C4-2B (cell line): ENCODE measurements around the gene UBE2Q2.

ENCODE experiments used
- H3K27ac ChIP-seq: fragments of 450-650 bp; 2 replicates; pipeline ENCODE4 v1.5.1; 2017
- ZFX ChIP-seq: fragments of 450-650 bp; IDR thresholded peaks from 2 replicates; pipeline ENCODE4 v1.6.1; 2017
- TF ChIP-seq, protein P1 (sequence below): fragments of 450-650 bp; conservative IDR thresholded peaks from 2 replicates; pipeline ENCODE4 v1.5.1; 2017; ENCODE audit warnings: mild to moderate bottlenecking

The UBE2Q2 gene

DNA sequence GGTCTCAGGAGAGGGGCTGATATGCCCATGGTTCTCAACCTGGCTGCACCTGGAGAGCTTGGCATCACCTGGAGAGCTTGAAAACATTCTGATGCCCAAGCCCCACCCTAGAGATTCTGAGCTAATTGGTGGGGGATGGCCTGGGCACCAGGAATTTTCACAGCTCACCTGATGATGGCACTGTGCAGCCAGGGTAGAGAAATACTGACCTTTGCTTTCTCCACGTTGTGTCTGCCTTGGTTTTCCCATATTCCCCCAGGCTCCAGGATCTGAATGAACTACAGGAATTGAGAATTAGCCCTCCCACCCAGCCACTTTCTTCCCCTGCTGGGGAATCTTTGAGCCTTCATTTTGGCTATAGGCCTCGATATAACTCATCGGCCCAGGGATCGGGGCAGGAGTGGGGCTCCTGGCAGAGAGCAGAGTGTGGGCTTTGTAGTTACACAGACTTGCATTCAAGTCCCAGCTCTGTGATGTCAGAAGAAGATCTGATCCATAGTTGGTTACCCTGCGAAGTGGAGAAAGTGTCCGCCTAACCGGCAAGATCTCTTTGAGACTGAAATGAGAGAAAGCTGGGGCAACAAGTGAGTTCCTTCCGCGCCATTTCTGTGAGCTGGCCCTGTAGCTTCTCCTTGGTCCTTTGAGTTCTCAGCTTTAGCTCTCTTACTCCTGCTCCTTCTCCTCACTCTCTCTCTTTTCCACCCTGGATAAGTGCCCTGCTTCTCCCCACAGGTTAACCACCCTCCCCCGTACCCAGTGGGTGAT lies 33.1 kb upstream of the UBE2Q2 start:
- no peak overlapping the region for H3K27ac ChIP-seq
- no peak for TF ChIP-seq ZFX
- TF ChIP-seq, protein P1, sequence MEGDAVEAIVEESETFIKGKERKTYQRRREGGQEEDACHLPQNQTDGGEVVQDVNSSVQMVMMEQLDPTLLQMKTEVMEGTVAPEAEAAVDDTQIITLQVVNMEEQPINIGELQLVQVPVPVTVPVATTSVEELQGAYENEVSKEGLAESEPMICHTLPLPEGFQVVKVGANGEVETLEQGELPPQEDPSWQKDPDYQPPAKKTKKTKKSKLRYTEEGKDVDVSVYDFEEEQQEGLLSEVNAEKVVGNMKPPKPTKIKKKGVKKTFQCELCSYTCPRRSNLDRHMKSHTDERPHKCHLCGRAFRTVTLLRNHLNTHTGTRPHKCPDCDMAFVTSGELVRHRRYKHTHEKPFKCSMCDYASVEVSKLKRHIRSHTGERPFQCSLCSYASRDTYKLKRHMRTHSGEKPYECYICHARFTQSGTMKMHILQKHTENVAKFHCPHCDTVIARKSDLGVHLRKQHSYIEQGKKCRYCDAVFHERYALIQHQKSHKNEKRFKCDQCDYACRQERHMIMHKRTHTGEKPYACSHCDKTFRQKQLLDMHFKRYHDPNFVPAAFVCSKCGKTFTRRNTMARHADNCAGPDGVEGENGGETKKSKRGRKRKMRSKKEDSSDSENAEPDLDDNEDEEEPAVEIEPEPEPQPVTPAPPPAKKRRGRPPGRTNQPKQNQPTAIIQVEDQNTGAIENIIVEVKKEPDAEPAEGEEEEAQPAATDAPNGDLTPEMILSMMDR: peak; percentile 64

DNA sequence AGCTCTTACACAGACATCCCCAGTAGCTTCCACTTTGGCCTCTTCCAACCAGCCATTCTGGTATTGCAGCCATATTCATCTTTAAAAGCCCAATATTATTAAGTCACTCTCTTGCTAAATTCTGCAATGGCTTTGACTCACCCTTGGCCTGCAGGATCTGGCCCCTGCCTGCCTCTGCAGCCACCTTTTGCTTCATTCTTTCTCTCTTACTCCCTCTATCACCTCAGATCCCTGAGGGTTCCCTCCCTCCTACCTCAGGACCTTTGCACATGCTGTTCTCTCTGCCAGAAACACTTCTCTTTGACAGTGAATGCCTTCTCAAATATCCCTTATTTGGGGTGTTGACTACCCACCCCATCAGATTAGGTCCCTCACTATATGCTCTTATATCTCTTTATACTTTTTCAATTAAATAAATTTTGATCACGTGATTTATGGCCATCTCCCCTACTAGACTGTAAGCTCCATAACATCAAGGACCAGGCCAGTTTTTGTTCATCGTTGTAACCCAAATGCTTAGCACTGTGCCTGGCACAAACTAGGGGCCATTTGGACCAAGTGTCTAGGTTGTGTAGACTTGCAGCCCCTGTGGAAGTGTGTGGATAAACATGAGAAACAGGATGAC lies 32.3 kb upstream of the UBE2Q2 start:
- H3K27ac ChIP-seq: no peak overlapping the region
- TF ChIP-seq, protein P1: no peak

DNA sequence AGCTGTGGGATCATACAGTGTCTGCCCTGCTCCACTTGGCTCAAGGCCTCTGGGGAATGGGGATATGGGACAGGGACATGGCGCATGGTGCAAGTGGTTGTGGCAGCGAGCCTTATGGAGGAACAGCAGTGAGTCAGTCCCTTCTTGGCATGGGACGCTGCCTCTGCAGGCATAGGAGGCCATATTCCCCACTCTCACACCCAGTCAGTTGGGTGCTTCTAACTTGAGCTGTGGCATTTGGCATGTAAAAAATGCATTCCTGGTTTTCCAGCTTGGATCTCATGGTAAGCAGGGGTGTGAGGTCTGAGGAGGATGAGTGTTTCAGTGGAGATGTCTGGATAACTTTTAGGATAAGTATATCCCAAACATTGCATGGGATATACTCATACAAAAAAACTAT lies 31.6 kb upstream of the UBE2Q2 start:
- TF ChIP-seq ZFX: no peak
- TF ChIP-seq, protein P1: no peak

DNA sequence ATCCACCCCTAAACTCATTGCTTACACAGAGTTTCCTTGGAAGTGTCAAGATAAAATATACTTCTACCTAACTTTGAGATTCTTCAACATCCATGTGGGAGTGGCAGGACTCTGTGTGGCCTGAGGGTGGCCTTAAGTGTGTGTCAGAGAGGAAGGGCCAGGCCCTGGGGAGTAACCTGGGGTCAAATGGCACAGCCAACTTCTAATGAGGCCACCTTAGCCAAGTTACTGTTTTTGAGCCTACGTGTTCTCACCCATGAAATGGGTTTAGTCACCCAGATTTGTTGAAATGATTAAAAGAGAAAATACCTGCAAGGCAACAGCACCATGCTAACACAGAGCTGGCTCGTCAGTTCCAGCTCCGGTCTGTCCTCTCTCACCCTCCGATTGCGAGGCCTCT lies 28.5 kb upstream of the UBE2Q2 start:
- H3K27ac ChIP-seq: no peak overlapping the region
- TF ChIP-seq ZFX: no peak
- TF ChIP-seq, protein P1: no peak

More for the DNA sequence above, 31.6 kb upstream of the UBE2Q2 start:
- H3K27ac ChIP-seq: no peak overlapping the region

DNA sequence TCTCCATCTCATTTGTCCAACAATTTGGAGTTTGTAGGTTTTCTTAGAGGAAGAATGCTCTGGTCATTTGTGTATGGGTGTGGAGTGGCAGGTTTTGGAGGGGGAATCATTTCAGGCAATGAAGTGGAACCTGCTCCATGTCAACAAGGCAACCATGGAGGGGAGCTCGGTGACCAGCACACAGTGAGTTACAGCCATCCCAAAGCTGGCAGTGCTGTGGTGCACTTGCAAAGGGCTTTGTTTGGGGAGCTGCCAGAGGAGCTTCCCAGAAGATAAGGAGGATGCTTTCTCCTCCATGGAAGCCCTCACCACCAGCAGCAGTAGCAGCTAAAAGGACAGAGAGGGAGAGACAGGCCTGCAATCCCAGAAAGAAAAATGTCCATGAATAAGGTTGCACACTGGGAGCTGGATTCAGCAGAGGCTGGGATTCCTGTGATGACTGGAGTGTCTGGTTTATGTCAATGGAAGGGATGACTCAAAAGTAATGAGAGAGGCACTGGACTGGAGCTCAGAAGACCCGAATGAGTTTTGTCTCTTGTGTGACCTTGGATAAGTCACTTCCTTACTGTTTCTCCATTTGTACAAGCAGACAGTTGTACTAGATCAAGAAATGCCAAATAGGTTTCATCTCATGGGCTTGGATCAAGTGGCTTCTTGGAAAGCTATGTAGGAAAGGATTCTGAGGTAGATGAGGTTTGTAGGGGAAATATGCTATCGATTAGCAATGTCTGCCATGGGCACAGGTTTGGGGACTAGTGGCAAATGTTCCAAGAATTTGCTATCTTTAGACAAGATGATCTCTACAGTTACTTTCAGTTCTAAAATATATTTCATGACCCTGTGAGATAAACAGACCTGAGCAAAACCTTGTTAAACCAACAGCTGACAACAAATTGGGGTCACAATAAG lies 27.2 kb upstream of the UBE2Q2 start:
- H3K27ac ChIP-seq: no peak overlapping the region
- TF ChIP-seq, protein P1: no peak
- TF ChIP-seq ZFX: no peak

DNA sequence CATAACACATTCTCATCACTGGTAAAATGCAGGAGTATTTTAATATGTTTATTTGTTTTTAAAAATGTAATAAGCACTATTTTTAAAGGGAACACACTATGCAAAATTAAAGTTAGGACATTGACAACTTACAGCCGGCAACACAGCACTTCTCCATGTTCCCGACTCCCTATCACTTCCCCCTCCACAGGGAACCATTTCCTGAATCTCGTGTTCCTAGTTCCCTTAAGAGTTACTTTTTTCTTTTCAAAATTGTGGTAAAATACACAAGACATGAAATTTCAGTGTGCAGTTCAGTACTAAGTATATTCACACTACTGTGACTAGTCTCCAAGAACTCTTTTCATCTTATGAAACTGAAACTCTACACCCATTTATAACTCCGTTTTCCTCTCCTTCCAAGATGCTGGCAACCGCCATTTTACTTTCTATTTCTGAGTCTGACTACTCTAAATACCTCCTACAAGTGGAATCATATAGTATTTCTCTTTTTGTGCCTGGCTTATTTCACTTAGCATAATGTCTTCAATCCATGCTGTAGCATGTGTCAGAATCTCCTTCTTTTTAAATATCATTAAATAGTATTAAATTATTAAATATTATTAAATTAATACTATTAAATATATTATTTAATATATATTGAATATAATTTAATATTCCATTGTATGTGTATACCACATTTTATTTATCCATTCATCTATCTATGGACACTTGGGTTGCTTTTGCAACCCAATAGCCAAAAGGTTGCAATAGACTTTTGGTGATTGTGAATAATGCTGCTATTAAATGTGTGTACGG lies 25.9 kb upstream of the UBE2Q2 start:
- no peak for TF ChIP-seq ZFX
- TF ChIP-seq, protein P1: no peak
- no peak overlapping the region for H3K27ac ChIP-seq
